ENCODE data around the gene METTL6.
"Not testable (repeated sequence)": the region's sequence is repeated elsewhere in the genome, so short reads cannot be mapped to it uniquely, and the experiment has no call there.

METTL6 gene
- 7.2 to 15.3 reads per million in 2 donors for total RNA-seq

GRCh38 chr3:15427182-15427880, at the start of gene METTL6, which contains the start of gene EAF1:
METTL6 (minus strand) TSS chr3:15427544; CDS start chr3:15426511, 1,033 bp downstream.
EAF1 (plus strand) TSS chr3:15427598; CDS start chr3:15427780, 182 bp downstream.
- peak; percentile 67 to 89 (median 79) for DNase-seq

- DNase-seq: no peak
Observed at GRCh38 chr3:15476378-15476777, 49.0 kb upstream of the METTL6 start.

- no peak for DNase-seq
Observed at GRCh38 chr3:15475161-15475560, 47.8 kb upstream of the METTL6 start.

GRCh38 chr3:15471861-15472260, 44.5 kb upstream of the METTL6 start:
- no peak for DNase-seq

- no peak for DNase-seq
Observed at GRCh38 chr3:15470849-15471248, 43.5 kb upstream of the METTL6 start.

- no peak for DNase-seq
Observed at GRCh38 chr3:15470261-15470660, 42.9 kb upstream of the METTL6 start.

GRCh38 chr3:15467227-15468181, 40.2 kb upstream of the METTL6 start:
- peak in 2 of 5 experiments; percentile 18 to 34 for DNase-seq

- no peak for DNase-seq
Observed at GRCh38 chr3:15465876-15466585, 38.7 kb upstream of the METTL6 start.

GRCh38 chr3:15462451-15462850, 35.1 kb upstream of the METTL6 start:
- DNase-seq: no peak

GRCh38 chr3:15460891-15461531, 33.7 kb upstream of the METTL6 start:
- peak in 2 of 5 experiments; percentile 15 to 78 for DNase-seq

- peak in 1 of 5 experiments; percentile 18 for DNase-seq
Observed at GRCh38 chr3:15458212-15458780, 31.0 kb upstream of the METTL6 start.

- not testable (repeated sequence) for DNase-seq
Observed at GRCh38 chr3:15456915-15457314, 29.6 kb upstream of the METTL6 start.

- DNase-seq: no peak
Observed at GRCh38 chr3:15456321-15456720, 29.0 kb upstream of the METTL6 start.

GRCh38 chr3:15455756-15456155, 28.4 kb upstream of the METTL6 start:
- no peak for DNase-seq

- DNase-seq: no peak
Observed at GRCh38 chr3:15454965-15455364, 27.6 kb upstream of the METTL6 start.

GRCh38 chr3:15453991-15454625, 26.8 kb upstream of the METTL6 start:
- DNase-seq: no peak

GRCh38 chr3:15453501-15453900, 26.2 kb upstream of the METTL6 start:
- no peak for DNase-seq

- DNase-seq: no peak
Observed at GRCh38 chr3:15452961-15453360, 25.6 kb upstream of the METTL6 start.

- DNase-seq: no peak
Observed at GRCh38 chr3:15452156-15452555, 24.8 kb upstream of the METTL6 start.

GRCh38 chr3:15451216-15452113, 24.1 kb upstream of the METTL6 start:
- DNase-seq: no peak
